GM12892 (cell line): ENCODE measurements around the gene EGR4.

Experiments used
- POLR2A ChIP-seq: IDR thresholded peaks from 2 replicates; pipeline ENCODE4 v1.6.1; 2011; ENCODE audit warnings: low read depth, low read length, control low read depth
- POLR2AphosphoS5 ChIP-seq: IDR thresholded peaks from 2 replicates; pipeline ENCODE4 v1.6.1; 2011; ENCODE audit warnings: low read depth, low read length, control low read depth
- TAF1 ChIP-seq: IDR thresholded peaks from 2 replicates; pipeline ENCODE4 v1.6.1; 2011; ENCODE audit warnings: low read depth, mild to moderate bottlenecking, control low read depth, low read length, borderline replicate concordance

- no peak for TF ChIP-seq POLR2A
- no peak for TF ChIP-seq POLR2AphosphoS5
- no peak for TF ChIP-seq TAF1
Observed at GRCh38 chr2:73333564-73333963, 40.2 kb upstream of the EGR4 start.
